ENCODE results near the gene STT3B.

STT3B gene

DNA sequence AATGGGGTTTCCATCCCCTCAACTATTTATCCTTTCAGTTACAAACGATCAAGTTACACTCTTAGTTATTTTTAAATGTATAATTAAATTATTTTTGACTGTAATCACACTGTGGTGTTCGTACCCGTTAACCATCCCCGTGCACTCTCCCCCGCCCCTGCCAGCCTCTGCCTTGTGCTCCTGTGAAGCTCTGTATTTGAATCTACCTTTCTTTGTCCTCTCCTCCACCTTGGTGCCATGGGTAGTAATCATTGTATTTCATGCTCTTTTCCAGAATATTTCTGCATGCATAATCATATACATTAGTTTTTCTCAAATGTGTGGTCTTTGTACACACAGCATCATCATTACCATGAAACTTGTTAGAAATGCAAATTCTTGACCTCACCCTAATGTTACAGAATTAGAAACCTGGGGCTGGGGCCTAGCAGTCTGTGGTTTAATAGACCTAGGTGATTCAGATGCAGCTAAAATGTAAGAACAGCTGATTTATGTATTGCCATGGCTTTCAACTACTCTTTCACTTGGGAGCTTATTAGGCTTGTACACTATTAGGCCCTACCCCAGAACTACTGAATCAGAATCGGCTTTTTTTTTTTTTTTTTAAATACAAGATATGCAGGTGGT is 91.5 kb downstream of the STT3B start:
- peaks cover 75% of the 10 kb centered on the region for H3K36me3 ChIP-seq
- DNase-seq, result no peak
- H3K27ac ChIP-seq, result no peak overlapping the region
- TF ChIP-seq, protein P1, sequence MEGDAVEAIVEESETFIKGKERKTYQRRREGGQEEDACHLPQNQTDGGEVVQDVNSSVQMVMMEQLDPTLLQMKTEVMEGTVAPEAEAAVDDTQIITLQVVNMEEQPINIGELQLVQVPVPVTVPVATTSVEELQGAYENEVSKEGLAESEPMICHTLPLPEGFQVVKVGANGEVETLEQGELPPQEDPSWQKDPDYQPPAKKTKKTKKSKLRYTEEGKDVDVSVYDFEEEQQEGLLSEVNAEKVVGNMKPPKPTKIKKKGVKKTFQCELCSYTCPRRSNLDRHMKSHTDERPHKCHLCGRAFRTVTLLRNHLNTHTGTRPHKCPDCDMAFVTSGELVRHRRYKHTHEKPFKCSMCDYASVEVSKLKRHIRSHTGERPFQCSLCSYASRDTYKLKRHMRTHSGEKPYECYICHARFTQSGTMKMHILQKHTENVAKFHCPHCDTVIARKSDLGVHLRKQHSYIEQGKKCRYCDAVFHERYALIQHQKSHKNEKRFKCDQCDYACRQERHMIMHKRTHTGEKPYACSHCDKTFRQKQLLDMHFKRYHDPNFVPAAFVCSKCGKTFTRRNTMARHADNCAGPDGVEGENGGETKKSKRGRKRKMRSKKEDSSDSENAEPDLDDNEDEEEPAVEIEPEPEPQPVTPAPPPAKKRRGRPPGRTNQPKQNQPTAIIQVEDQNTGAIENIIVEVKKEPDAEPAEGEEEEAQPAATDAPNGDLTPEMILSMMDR (IDR thresholded peaks at IDR 0.05; ENCODE audit: low read depth, low read length), result no peak
- no peaks in the 10 kb centered on the region for H3K27me3 ChIP-seq (ENCODE audit: insufficient read depth, low read depth, severe bottlenecking)
- H3K9me3 ChIP-seq (ENCODE audit: severe bottlenecking), result no peaks in the 10 kb centered on the region
- H3K4me3 ChIP-seq (ENCODE audit: low read depth, low read length), result no peak overlapping the region

GRCh38 chr3:31625358-31625757 is 92.6 kb downstream of the STT3B start:
- DNase-seq, result no peak
- no peak overlapping the region for H3K4me3 ChIP-seq (ENCODE audit: low read depth, low read length)
- no peaks in the 10 kb centered on the region for H3K27me3 ChIP-seq (ENCODE audit: insufficient read depth, low read depth, severe bottlenecking)
- H3K36me3 ChIP-seq, result peaks cover 74% of the 10 kb centered on the region
- no peaks in the 10 kb centered on the region for H3K9me3 ChIP-seq (ENCODE audit: severe bottlenecking)
- H3K27ac ChIP-seq, result no peak overlapping the region
- TF ChIP-seq, protein P1 (IDR thresholded peaks at IDR 0.05; ENCODE audit: low read depth, low read length), result no peak

GRCh38 chr3:31629054-31629453 is 96.3 kb downstream of the STT3B start:
- no peaks in the 10 kb centered on the region for H3K27me3 ChIP-seq (ENCODE audit: insufficient read depth, low read depth, severe bottlenecking)
- H3K36me3 ChIP-seq, result peaks cover 58% of the 10 kb centered on the region
- H3K9me3 ChIP-seq (ENCODE audit: severe bottlenecking), result no peaks in the 10 kb centered on the region
- TF ChIP-seq, protein P1 (IDR thresholded peaks at IDR 0.05; ENCODE audit: low read depth, low read length), result no peak
- H3K4me3 ChIP-seq (ENCODE audit: low read depth, low read length), result no peak overlapping the region
- no peak overlapping the region for H3K27ac ChIP-seq
- no peak for DNase-seq

GRCh38 chr3:31634476-31634875 is 101.8 kb downstream of the STT3B start:
- no peaks in the 10 kb centered on the region for H3K9me3 ChIP-seq (ENCODE audit: severe bottlenecking)
- H3K36me3 ChIP-seq, result peaks cover 38% of the 10 kb centered on the region
- DNase-seq, result no peak
- TF ChIP-seq, protein P1 (IDR thresholded peaks at IDR 0.05; ENCODE audit: low read depth, low read length), result no peak
- H3K27me3 ChIP-seq (ENCODE audit: insufficient read depth, low read depth, severe bottlenecking), result no peaks in the 10 kb centered on the region
- H3K27ac ChIP-seq, result no peak overlapping the region
- H3K4me3 ChIP-seq (ENCODE audit: low read depth, low read length), result no peak overlapping the region

GRCh38 chr3:31635545-31635944 is 102.8 kb downstream of the STT3B start:
- no peaks in the 10 kb centered on the region for H3K9me3 ChIP-seq (ENCODE audit: severe bottlenecking)
- DNase-seq, result no peak
- peaks cover 29% of the 10 kb centered on the region for H3K36me3 ChIP-seq
- no peak overlapping the region for H3K27ac ChIP-seq
- TF ChIP-seq, protein P1 (IDR thresholded peaks at IDR 0.05; ENCODE audit: low read depth, low read length), result no peak
- H3K4me3 ChIP-seq (ENCODE audit: low read depth, low read length), result no peak overlapping the region
- H3K27me3 ChIP-seq (ENCODE audit: insufficient read depth, low read depth, severe bottlenecking), result no peaks in the 10 kb centered on the region

- DNase-seq, result no peak
- Histone ChIP-seq H3K27ac (no peak overlapping the region), H3K36me3 (peaks cover 26% of the 10 kb centered on the region), H3K4me3 (ENCODE audit: low read depth, low read length) (no peak overlapping the region), H3K9me3 (ENCODE audit: severe bottlenecking) (no peaks in the 10 kb centered on the region), H3K27me3 (ENCODE audit: insufficient read depth, low read depth, severe bottlenecking) (no peaks in the 10 kb centered on the region)
- TF ChIP-seq, protein P1 (IDR thresholded peaks at IDR 0.05; ENCODE audit: low read depth, low read length), result no peak
These were observed 103.3 kb downstream of the STT3B start for GRCh38 chr3:31636049-31636448.
